ENCODE measurements around the gene SLC27A1.

GRCh38 chr19:17510220-17510993 is 40.1 kb downstream of the SLC27A1 start:
- TF ChIP-seq CTCF (IDR thresholded peaks at IDR 0.05; ENCODE audit: extremely low read depth in 1 of 2, insufficient read depth in 1 of 2, low read depth in 1 of 2, low read length in 2 of 2): no peak
- no peak for TF ChIP-seq FOS (IDR thresholded peaks at IDR 0.05; ENCODE audit: borderline replicate concordance, insufficient read depth, low read length)

Measured in endothelial cell of umbilical vein (primary cell).